Measurements from ENCODE around the gene ALK.

The ALK gene

GRCh38 chr2:29900971-29901633, 20.3 kb downstream of the ALK start:
- H2AFZ ChIP-seq (ENCODE audit: low read depth): no peak overlapping the region
- no peak for TF ChIP-seq CTCF (conservative IDR thresholded peaks at IDR 0.05; ENCODE audit: low read depth, low read length)
- H3K36me3 ChIP-seq (ENCODE audit: insufficient read depth): no peaks in the 10 kb centered on the region
- H3K9ac ChIP-seq: no peak overlapping the region
- no peaks in the 10 kb centered on the region for H3K4me1 ChIP-seq (ENCODE audit: low read depth, poor library complexity, severe bottlenecking)
- H3K27me3 ChIP-seq (ENCODE audit: insufficient read depth, low read depth): no peaks in the 10 kb centered on the region
- H4K20me1 ChIP-seq (ENCODE audit: insufficient read depth): no peaks in the 10 kb centered on the region
- no peak overlapping the region for H3K4me2 ChIP-seq
- no peak overlapping the region for H3K4me3 ChIP-seq (IDR thresholded peaks at IDR 0.05; ENCODE audit: insufficient read depth, low read depth, low read length)
- H3K79me2 ChIP-seq (ENCODE audit: insufficient read depth, low read depth): no peaks in the 10 kb centered on the region
- H3K27ac ChIP-seq: no peak overlapping the region

- no peak for TF ChIP-seq CTCF (conservative IDR thresholded peaks at IDR 0.05; ENCODE audit: low read depth, low read length)
- Histone ChIP-seq H3K4me1 (ENCODE audit: low read depth, poor library complexity, severe bottlenecking) (no peaks in the 10 kb centered on the region), H3K36me3 (ENCODE audit: insufficient read depth) (no peaks in the 10 kb centered on the region), H2AFZ (ENCODE audit: low read depth) (no peak overlapping the region), H3K9ac (no peak overlapping the region), H3K27ac (no peak overlapping the region), H4K20me1 (ENCODE audit: insufficient read depth) (no peaks in the 10 kb centered on the region), H3K79me2 (ENCODE audit: insufficient read depth, low read depth) (no peaks in the 10 kb centered on the region), H3K4me3 (IDR thresholded peaks at IDR 0.05; ENCODE audit: insufficient read depth, low read depth, low read length) (no peak overlapping the region), H3K27me3 (ENCODE audit: insufficient read depth, low read depth) (no peaks in the 10 kb centered on the region), H3K4me2 (no peak overlapping the region)
Observed at GRCh38 chr2:29898999-29899398, 22.4 kb downstream of the ALK start.

- H3K9ac ChIP-seq: no peak overlapping the region
- no peak overlapping the region for H2AFZ ChIP-seq (ENCODE audit: low read depth)
- no peak overlapping the region for H3K27ac ChIP-seq
- TF ChIP-seq CTCF (conservative IDR thresholded peaks at IDR 0.05; ENCODE audit: low read depth, low read length): no peak
- no peak overlapping the region for H3K4me2 ChIP-seq
- H3K4me1 ChIP-seq (ENCODE audit: low read depth, poor library complexity, severe bottlenecking): no peaks in the 10 kb centered on the region
- H3K36me3 ChIP-seq (ENCODE audit: insufficient read depth): no peaks in the 10 kb centered on the region
- H3K79me2 ChIP-seq (ENCODE audit: insufficient read depth, low read depth): no peaks in the 10 kb centered on the region
- no peaks in the 10 kb centered on the region for H3K27me3 ChIP-seq (ENCODE audit: insufficient read depth, low read depth)
- H4K20me1 ChIP-seq (ENCODE audit: insufficient read depth): no peaks in the 10 kb centered on the region
- no peak overlapping the region for H3K4me3 ChIP-seq (IDR thresholded peaks at IDR 0.05; ENCODE audit: insufficient read depth, low read depth, low read length)
Observed at GRCh38 chr2:29894822-29895614, 26.4 kb downstream of the ALK start.

GRCh38 chr2:29892585-29893259, 28.7 kb downstream of the ALK start:
- no peak for TF ChIP-seq CTCF (conservative IDR thresholded peaks at IDR 0.05; ENCODE audit: low read depth, low read length)
- H3K4me2 ChIP-seq: no peak overlapping the region
- no peaks in the 10 kb centered on the region for H3K4me1 ChIP-seq (ENCODE audit: low read depth, poor library complexity, severe bottlenecking)
- H3K36me3 ChIP-seq (ENCODE audit: insufficient read depth): no peaks in the 10 kb centered on the region
- no peaks in the 10 kb centered on the region for H3K27me3 ChIP-seq (ENCODE audit: insufficient read depth, low read depth)
- H4K20me1 ChIP-seq (ENCODE audit: insufficient read depth): no peaks in the 10 kb centered on the region
- no peak overlapping the region for H3K27ac ChIP-seq
- H2AFZ ChIP-seq (ENCODE audit: low read depth): no peak overlapping the region
- no peaks in the 10 kb centered on the region for H3K79me2 ChIP-seq (ENCODE audit: insufficient read depth, low read depth)
- no peak overlapping the region for H3K4me3 ChIP-seq (IDR thresholded peaks at IDR 0.05; ENCODE audit: insufficient read depth, low read depth, low read length)
- H3K9ac ChIP-seq: no peak overlapping the region
